ENCODE results near the gene SLC16A10. TPM values are rescaled to one million over a fixed set of nuclear protein-coding genes. Genes with fewer than 3 reads are reported as not detected.

Gene SLC16A10
- total and polyA plus RNA-seq, 2 experiments from 2014 or later, result 12.1 to 30.9 TPM

- TF ChIP-seq POLR2AphosphoS5 (IDR thresholded peaks at IDR 0.05; ENCODE audit: low read depth) (no peak), CTCF (conservative IDR thresholded peaks at IDR 0.05; ENCODE audit: low read depth in 2 of 2) (peak; percentile 73 to 82)
- no peaks in the 10 kb centered on the region for H3F3A ChIP-seq (replicated peaks; ENCODE audit: low read depth)
- no peak overlapping the region for H3K4me3 ChIP-seq
- H2AFZ ChIP-seq, result no peak overlapping the region
- no peaks in the 10 kb centered on the region for H3K36me3 ChIP-seq (ENCODE audit: insufficient read depth)
- Mint-ChIP-seq H3K27ac (peak overlapping the region; percentile 54; the same call in 1 of the 2 replicates), H3K9me3 (no peaks in the 10 kb centered on the region), H3K4me3 (no peak overlapping the region), H3K4me1 (peaks cover 12% of the 10 kb centered on the region), H3K36me3 (ENCODE audit: low read depth) (no peaks in the 10 kb centered on the region), H3K27me3 (ENCODE audit: insufficient read depth, low read depth, poor library complexity) (no peaks in the 10 kb centered on the region)
- no peaks in the 10 kb centered on the region for H3K9me2 ChIP-seq (ENCODE audit: insufficient read depth)
- ATAC-seq, result peak; percentile 75
- H3K27me3 ChIP-seq (ENCODE audit: insufficient read depth), result no peaks in the 10 kb centered on the region
- H3K4me2 ChIP-seq, result no peak overlapping the region
- H3K27ac ChIP-seq (ENCODE audit: low read depth), result no peak overlapping the region
- H3K79me2 ChIP-seq (replicated peaks; ENCODE audit: insufficient read depth), result no peaks in the 10 kb centered on the region
- peak; percentile 86 for DNase-seq (ENCODE audit: low spot score)
- no peaks in the 10 kb centered on the region for H3K4me1 ChIP-seq (ENCODE audit: insufficient read depth)
- H4K20me1 ChIP-seq (replicated peaks; ENCODE audit: insufficient read depth), result no peaks in the 10 kb centered on the region
These were observed 123.0 kb downstream of the SLC16A10 start for GRCh38 chr6:111210194-111210728.

- no peaks in the 10 kb centered on the region for H3F3A ChIP-seq (replicated peaks; ENCODE audit: low read depth)
- H3K27me3 Mint-ChIP-seq (ENCODE audit: insufficient read depth, low read depth, poor library complexity), result no peaks in the 10 kb centered on the region
- H4K20me1 ChIP-seq (replicated peaks; ENCODE audit: insufficient read depth), result no peaks in the 10 kb centered on the region
- peaks cover 12% of the 10 kb centered on the region for H3K4me1 Mint-ChIP-seq
- no peaks in the 10 kb centered on the region for H3K79me2 ChIP-seq (replicated peaks; ENCODE audit: insufficient read depth)
- no peaks in the 10 kb centered on the region for H3K9me3 Mint-ChIP-seq
- DNase-seq (ENCODE audit: low spot score), result no peak
- H3K27ac Mint-ChIP-seq, result peak overlapping the region; percentile 41; the same call in 1 of the 2 replicates
- no peaks in the 10 kb centered on the region for H3K9me2 ChIP-seq (ENCODE audit: insufficient read depth)
- no peaks in the 10 kb centered on the region for H3K36me3 Mint-ChIP-seq (ENCODE audit: low read depth)
- no peak overlapping the region for H3K4me3 Mint-ChIP-seq
- H3K4me2 ChIP-seq, result no peak overlapping the region
- no peaks in the 10 kb centered on the region for H3K36me3 ChIP-seq (ENCODE audit: insufficient read depth)
- no peak overlapping the region for H3K4me3 ChIP-seq
- no peaks in the 10 kb centered on the region for H3K27me3 ChIP-seq (ENCODE audit: insufficient read depth)
- H3K4me1 ChIP-seq (ENCODE audit: insufficient read depth), result no peaks in the 10 kb centered on the region
- H2AFZ ChIP-seq, result no peak overlapping the region
- no peak overlapping the region for H3K27ac ChIP-seq (ENCODE audit: low read depth)
- ATAC-seq, result peak; percentile 51
- TF ChIP-seq ETS1 (IDR thresholded peaks at IDR 0.05) (no peak), CTCF (conservative IDR thresholded peaks at IDR 0.05; ENCODE audit: low read depth in 2 of 2) (no peak), EZH2 (IDR thresholded peaks at IDR 0.05; ENCODE audit: low read depth, unreplicated experiment) (no peak), ZNF331 (CRISPR knock-in tag; IDR thresholded peaks at IDR 0.05; ENCODE audit: low read depth) (no peak), JUNB (IDR thresholded peaks at IDR 0.05; ENCODE audit: unreplicated experiment) (no peak), ZNF462 (CRISPR knock-in tag; IDR thresholded peaks at IDR 0.05) (no peak), ZNF114 (CRISPR knock-in tag; IDR thresholded peaks at IDR 0.05) (no peak), NANOG (IDR thresholded peaks at IDR 0.05; ENCODE audit: borderline replicate concordance) (no peak), CREB1 (CRISPR knock-in tag; IDR thresholded peaks at IDR 0.05; ENCODE audit: low read depth) (no peak)
These were observed 124.2 kb downstream of the SLC16A10 start for GRCh38 chr6:111211411-111212030.

Data from GM23338 (cell line).